IPS-15b (cell line): Measurements from ENCODE around the gene MRTFA.

ENCODE experiments used
- H3K27me3 ChIP-seq: one replicate; pipeline ENCODE4 v1.6.1; 2013; ENCODE audit warnings: low read length; ENCODE audit not compliant: control insufficient read depth, insufficient read depth
- H3K36me3 ChIP-seq: one replicate; pipeline ENCODE4 v1.6.1; 2013; ENCODE audit warnings: low read length; ENCODE audit not compliant: control insufficient read depth, insufficient read depth
- H3K4me1 ChIP-seq: one replicate; pipeline ENCODE4 v1.6.1; 2013; ENCODE audit warnings: mild to moderate bottlenecking, low read length; ENCODE audit not compliant: control insufficient read depth, insufficient read depth
- H3K4me3 ChIP-seq: one replicate; pipeline ENCODE4 v1.5.1; 2013; ENCODE audit warnings: low read depth, low read length
- H3K9ac ChIP-seq: one replicate; pipeline ENCODE4 v1.6.1; 2013; ENCODE audit warnings: low read depth, mild to moderate bottlenecking, low read length
- H3K9me3 ChIP-seq: one replicate; pipeline ENCODE4 v1.6.1; 2013; ENCODE audit warnings: mild to moderate bottlenecking, low read length; ENCODE audit not compliant: control insufficient read depth, insufficient read depth

The MRTFA gene

DNA sequence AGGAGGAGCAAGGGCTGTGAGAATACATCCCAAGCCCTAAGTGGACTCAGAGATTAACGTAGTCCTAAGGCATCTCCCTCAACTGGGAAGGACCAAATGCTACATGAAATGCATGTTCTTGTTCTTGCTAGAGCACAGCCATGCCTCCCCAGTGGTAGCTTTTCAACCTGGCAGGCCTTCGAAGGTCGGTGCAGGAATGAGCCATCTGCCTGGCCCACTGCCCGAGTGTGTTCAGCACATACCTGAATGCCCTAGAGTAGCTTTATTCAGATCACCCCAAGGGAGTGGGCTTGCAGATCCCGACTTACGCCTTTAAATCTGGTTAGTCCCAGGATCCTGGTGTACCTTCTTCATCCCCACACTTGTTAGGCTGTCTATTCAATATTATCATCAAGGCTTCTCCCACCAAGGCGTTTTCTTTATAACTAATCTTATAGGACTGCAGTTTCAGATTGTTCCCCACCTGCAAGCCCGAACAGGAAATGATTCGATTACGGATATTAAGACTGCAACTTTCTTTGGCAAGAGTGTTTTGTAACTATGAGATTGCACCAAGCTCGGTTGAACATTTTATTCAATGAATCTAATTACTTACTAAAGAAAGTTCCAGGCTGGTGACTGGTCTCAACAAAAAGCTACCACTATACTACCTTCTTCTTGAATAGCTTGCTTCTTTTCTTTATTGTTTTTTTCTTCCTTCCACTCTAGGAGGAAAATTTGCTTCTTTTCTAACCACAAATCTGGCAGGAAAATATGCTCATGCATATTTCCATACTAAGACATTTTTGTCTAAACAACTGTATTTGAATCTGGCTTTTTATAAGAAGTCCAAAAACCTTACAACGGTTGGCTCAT, 150.5 kb downstream of the MRTFA start:
- H3K4me3 ChIP-seq, result no peak overlapping the region
- no peaks in the 10 kb centered on the region for H3K27me3 ChIP-seq
- no peaks in the 10 kb centered on the region for H3K36me3 ChIP-seq
- no peaks in the 10 kb centered on the region for H3K9me3 ChIP-seq
- H3K4me1 ChIP-seq, result no peaks in the 10 kb centered on the region
- H3K9ac ChIP-seq, result no peak overlapping the region

DNA sequence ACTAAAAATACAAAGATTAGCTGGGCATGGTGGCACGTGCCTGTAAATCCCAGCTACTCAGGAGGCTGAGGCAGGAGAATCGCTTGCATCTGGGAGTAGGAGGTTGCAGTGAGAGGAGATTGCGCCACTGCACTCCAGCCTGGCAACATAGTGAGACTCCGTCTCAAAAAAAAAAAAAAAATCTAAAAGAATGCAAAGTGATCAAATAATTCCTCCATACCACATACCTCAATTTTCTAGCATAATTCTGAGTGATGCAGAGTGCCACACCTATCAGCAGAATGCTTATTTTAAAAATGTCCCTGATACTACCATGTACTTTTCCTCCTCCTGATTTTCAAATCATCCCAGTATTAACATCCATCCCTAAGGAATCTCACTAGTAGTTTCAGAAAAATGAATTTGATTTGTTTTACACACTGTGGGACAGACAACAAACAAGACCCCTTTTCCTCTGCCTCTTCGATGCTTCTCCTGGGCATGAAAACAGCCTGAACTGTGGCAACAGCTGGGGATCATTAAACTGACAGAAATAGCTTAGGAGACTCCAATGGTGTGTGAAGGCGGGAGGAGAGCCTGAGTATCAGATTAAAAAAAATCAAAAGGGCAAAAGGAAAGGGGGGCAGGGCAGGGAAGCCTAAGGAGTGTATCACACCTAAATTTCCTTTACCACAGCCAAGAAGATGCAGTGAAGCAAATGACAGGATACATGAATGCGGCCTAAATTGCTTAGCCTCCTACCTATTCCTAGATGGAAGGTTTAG, 151.4 kb downstream of the MRTFA start:
- Histone ChIP-seq H3K9ac (no peak overlapping the region), H3K9me3 (no peaks in the 10 kb centered on the region), H3K4me1 (no peaks in the 10 kb centered on the region), H3K4me3 (no peak overlapping the region), H3K36me3 (no peaks in the 10 kb centered on the region), H3K27me3 (no peaks in the 10 kb centered on the region)

DNA sequence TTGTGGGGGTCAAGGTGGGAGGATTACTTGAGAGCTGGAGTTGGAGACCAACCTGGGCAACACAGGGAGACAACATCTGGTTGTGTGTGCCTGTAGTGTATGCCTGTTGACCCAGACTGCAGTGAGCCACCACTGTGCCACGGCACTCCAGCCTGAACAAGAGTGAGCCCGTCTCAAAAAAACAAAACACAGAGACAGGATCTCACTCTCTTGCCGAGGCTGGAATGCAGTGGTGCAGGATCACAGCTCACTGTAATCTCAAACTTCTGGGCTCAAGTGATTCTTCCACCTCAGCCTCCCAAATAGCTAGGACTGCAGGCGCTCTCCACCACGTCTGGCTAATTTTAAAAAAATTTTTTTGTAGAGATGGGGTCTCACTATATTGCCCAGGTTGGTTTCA, 153.6 kb downstream of the MRTFA start:
- no peaks in the 10 kb centered on the region for H3K27me3 ChIP-seq
- no peak overlapping the region for H3K9ac ChIP-seq
- no peak overlapping the region for H3K4me3 ChIP-seq
- H3K4me1 ChIP-seq, result peaks cover 5% of the 10 kb centered on the region
- no peaks in the 10 kb centered on the region for H3K36me3 ChIP-seq
- H3K9me3 ChIP-seq, result no peaks in the 10 kb centered on the region

DNA sequence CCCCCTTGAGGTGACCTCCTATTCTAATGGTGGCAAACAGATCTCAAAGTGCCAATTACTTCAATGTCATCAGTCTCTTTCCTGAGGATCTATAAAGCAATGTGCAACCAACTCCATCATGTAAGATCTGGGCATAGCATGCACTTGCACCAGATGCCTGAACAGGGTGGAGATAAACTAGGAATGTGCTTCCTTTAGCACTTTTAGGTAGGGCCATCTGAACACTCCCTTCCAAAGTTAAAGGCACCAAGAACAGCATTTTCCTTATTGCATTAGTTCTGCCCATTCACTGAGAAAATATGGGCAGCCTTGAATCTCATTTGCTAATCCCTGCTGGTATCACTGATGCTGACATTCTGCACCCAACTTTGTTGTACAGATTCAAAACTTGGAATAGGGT, 154.1 kb downstream of the MRTFA start:
- Histone ChIP-seq H3K4me3 (no peak overlapping the region), H3K9ac (no peak overlapping the region), H3K4me1 (peaks cover 10% of the 10 kb centered on the region), H3K36me3 (no peaks in the 10 kb centered on the region), H3K27me3 (no peaks in the 10 kb centered on the region), H3K9me3 (no peaks in the 10 kb centered on the region)

DNA sequence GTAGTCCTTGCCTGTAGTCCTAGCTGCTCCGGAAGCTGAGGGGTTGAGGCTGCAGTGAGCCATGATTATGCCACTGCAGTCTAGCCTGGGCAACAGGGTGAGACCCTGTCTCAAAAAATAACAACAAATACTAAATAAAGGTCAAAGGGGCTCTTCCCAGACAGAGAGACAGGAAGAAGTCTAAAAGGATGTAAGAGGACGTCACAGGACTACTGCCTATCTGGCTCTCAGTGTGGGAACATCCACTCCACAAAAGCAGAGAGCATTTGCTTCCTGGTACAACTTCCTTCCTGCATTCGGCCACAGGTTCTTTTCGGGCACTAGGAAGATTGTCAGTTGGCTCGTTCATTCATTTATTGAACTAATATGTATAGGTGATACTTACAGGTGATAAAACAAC, 155.5 kb downstream of the MRTFA start:
- Histone ChIP-seq H3K4me1 (peaks cover 11% of the 10 kb centered on the region), H3K27me3 (no peaks in the 10 kb centered on the region), H3K4me3 (no peak overlapping the region)

DNA sequence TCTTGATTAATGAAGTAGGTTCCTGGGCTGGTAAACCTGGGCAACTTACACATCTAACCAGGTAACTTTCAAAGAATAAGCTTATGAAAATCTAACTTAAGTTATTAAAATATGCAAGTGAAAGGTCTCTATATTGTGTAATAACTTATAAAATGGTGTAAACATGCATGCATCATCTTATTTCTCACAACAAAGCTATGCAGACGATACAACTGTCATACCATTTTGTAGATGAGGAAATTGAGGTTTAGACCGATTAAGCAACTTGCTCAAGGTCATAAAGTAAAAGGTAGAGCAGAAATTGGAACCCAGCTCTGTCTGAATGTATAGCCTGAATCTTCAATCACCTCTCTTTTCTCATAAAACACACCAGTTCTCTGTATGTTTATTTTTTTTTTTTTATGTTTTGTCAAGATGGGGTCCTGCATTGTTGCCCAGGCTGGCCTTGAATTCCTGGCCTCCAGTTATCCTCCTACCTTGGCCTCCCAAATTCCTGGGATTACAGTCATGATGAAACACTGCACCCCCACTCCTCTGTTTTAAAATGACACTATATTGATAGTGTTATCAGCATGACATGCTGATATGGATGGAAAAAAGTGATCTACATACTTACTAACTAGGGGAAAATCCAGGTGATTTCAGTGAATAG, 156.5 kb downstream of the MRTFA start:
- H3K4me3 ChIP-seq, result no peak overlapping the region

More for the DNA sequence above, 155.5 kb downstream of the MRTFA start:
- H3K9me3 ChIP-seq, result no peaks in the 10 kb centered on the region
- H3K36me3 ChIP-seq, result no peaks in the 10 kb centered on the region
- H3K9ac ChIP-seq, result no peak overlapping the region

DNA sequence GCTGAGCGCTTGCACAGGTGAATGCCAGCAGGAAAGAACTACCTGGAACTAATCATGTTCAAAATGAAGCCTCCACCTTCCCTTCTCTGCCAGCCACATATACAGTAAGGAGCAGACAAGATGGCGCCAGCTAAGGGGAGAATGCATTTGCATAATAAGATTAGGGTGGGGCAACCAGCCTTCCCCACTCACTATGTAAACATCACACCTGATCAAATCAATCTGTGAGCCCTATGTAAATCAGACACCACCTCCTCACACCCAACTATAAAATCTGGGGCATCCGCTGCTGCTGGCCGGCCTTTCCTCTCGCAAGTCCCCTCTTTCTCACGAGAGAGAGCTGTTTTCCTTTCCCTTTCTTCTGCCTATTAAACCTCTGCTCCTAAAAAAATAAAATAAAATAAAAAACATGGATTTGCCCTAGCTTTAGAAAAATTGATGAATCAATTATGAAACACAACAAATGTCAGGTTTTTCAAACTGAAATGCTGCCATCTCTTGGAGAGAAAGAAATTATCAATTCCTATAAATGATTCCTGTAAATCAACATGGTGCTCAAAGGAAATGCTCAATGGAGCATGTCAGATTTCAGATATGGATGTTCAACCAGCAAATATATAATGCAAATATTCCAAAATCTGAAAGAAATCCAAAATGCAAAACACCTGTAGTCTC, 157.3 kb downstream of the MRTFA start:
- Histone ChIP-seq H3K9ac (no peak overlapping the region), H3K9me3 (no peaks in the 10 kb centered on the region), H3K4me3 (no peak overlapping the region), H3K4me1 (peaks cover 11% of the 10 kb centered on the region), H3K27me3 (no peaks in the 10 kb centered on the region), H3K36me3 (no peaks in the 10 kb centered on the region)

More for the DNA sequence above, 156.5 kb downstream of the MRTFA start:
- no peaks in the 10 kb centered on the region for H3K36me3 ChIP-seq
- H3K4me1 ChIP-seq, result peaks cover 11% of the 10 kb centered on the region
- H3K9ac ChIP-seq, result no peak overlapping the region
- H3K9me3 ChIP-seq, result no peaks in the 10 kb centered on the region
- H3K27me3 ChIP-seq, result no peaks in the 10 kb centered on the region

DNA sequence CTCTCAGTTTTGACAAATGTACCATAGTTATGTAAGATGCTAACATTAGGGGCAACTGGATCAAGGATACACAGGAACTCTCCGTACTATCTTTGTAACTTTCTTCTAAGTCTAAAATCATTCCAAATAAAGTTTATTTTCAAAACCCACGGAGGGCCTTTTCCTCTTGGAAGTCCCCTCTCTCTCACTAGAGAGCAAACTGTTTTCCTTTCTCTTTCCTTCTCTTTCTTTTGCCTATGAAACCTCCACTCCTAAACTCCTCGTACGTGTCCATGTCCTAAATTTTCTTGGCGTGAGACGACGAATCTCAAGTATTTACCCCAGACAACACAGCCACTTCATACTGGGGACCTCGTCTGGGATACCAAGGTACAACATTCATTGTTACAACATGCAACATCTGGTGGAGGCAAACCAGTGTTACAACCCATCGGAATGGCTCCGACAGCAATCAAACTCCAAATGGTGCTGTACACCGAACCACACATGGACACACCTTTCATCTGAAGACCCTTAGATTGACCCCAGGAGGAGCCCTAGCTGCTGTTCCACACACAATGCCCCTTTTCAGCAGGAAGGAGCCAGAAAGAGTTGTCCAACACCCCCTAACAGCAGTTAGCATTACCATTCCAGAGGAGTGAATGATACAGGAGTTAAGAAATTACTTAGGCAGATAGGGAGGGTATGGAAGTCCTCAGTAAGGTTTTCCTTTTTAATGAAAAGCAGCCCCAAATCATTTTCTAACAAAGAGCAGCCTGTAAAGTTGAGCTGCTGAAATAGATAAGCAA, 158.0 kb downstream of the MRTFA start:
- no peak overlapping the region for H3K4me3 ChIP-seq
- peaks cover 12% of the 10 kb centered on the region for H3K4me1 ChIP-seq
- no peak overlapping the region for H3K9ac ChIP-seq

DNA sequence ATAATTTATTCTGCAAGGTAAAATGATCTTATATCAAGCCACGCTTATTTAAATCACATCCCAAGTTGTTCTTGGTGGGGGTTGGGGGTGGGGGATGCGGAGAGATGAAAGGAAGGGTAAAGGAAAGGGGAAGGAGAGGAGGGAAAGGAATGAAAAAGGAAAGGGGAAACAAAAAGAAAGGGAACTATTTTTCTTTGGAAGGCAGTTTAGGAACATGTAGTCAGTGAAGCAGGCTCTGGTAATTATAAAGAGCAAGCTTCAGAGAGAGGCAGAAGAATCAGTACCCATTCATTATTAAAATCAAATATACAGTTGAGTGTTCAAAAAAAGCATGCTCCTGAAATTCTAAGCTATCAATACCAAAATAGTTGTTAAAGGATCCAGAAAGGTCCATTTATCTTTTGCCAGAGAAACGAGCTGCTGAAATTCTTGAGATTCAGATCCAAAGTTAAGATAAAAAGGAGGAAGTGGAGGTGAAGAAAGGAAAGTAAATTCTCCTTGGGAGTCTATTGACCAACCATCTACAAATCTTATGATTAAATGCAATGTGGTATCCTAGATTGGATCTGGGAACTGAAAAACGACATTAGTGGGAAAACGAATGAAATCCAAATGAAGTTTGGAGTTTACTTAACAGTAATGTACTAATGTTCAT, 158.7 kb downstream of the MRTFA start:
- Histone ChIP-seq H3K4me1 (peaks cover 15% of the 10 kb centered on the region), H3K27me3 (no peaks in the 10 kb centered on the region), H3K36me3 (no peaks in the 10 kb centered on the region), H3K9me3 (no peaks in the 10 kb centered on the region), H3K9ac (no peak overlapping the region), H3K4me3 (no peak overlapping the region)

More for the DNA sequence above, 158.0 kb downstream of the MRTFA start:
- Histone ChIP-seq H3K27me3 (no peaks in the 10 kb centered on the region), H3K9me3 (no peaks in the 10 kb centered on the region), H3K36me3 (no peaks in the 10 kb centered on the region)

DNA sequence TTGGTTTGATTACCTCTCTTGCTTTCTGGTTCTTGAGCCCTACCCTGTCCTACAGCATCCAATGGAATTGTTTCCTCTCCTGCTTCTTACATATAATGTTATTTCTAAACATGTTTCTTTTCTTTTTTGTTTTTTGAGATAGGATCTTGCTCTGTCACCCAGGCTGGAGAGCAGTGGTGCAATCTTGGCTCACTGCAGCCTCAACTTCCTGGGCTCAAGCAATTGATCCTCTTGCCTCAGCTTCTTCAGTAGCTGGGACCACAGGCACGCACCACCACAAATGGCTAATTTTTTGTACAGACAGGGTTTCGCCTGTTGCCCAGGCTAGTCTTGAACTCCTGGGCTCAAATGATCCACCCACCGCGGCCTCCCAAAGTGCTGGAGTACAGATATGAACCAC, 160.2 kb downstream of the MRTFA start:
- Histone ChIP-seq H3K9me3 (no peaks in the 10 kb centered on the region), H3K36me3 (no peaks in the 10 kb centered on the region), H3K27me3 (no peaks in the 10 kb centered on the region), H3K4me3 (no peak overlapping the region), H3K9ac (no peak overlapping the region), H3K4me1 (peaks cover 26% of the 10 kb centered on the region)
